NCI-H82 treated with DMSO at 0.1 percent for 48 hours (cell line): ENCODE results near the gene TBC1D22A.
"Not testable (repeated sequence)": the region's sequence is repeated elsewhere in the genome, so short reads cannot be mapped to it uniquely, and the experiment has no call there.

Source experiments
- DNase-seq: peaks from one replicate; lab custom pipeline; 2025; ENCODE audit not compliant: unreplicated experiment; lab: John Stamatoyannopoulos, UW

The TBC1D22A gene

DNA sequence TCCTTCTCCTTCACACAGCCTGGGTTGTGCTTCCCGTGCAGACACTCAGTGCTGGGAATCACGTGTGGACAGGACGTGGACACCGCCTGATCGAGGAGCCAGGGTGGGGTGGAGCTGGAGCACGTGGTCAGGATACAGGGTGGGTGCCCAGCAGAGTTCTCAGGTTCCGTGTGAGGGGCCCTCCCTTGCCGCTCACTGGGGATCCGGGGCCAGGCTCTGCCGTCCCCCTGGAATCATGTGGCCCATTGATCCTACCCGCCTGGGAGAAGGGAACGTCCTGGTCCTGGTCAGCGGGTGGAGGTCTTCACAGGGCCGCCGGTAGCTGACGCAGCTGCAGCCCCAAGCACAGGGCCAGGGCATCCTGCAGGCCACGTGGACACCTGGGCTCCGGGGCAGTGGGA lies 397.7 kb downstream of the TBC1D22A start:
- DNase-seq, result no peak

DNA sequence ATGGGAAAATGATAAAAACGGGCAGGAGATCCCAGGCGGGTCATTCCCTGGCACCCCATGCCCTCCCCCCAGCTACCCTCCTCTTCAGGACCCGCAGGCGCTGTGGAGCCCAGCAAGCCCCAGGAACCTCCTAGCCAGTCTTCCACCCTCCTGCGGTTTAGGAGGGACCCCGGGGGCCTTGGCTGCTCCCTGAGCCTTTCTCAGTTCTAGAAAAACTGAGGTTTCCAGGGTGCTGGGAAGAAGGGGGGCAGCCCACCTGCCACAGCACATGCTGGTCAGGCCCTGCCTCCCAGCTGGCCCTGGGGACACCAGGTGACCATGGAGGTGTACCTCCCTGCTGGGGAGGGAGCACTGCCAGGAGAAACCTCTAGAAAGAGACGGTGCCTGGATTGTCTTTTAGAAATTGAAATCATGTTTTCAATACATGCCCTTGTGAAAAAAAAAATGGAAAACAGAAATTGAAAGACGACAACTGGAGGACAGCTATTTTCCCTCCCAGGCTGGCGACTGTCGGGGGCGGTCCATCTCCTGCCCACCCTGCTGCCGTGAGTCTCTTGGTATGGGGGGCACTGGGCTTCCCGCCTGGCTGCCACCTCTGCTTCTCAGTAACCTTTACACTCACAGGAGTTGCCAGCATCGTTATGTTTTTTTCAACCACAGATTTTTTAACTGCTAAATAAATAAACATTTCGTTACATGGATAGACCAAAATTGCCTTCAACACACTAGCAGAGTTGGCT lies 398.5 kb downstream of the TBC1D22A start:
- no peak for DNase-seq

DNA sequence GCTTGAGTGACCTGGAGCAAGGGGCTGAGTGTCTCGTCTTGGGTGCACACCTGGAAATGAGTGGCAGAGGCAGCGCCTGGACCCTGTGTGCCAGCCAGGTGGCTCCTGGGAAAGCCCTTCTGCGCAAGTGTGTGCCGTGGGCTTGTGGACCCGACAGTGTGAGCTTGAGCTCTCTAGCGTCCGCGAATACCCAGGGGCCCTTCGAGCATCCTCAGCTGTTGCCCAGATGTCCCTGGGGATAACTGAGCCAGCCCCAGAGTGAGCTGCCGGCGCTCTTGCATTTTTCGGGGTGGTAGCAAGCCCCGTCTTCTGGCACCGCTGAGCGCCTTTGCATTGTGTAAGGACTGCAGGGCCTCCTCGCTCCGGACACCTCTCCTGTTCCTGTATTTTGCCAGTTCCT lies 399.2 kb downstream of the TBC1D22A start:
- DNase-seq, result no peak

DNA sequence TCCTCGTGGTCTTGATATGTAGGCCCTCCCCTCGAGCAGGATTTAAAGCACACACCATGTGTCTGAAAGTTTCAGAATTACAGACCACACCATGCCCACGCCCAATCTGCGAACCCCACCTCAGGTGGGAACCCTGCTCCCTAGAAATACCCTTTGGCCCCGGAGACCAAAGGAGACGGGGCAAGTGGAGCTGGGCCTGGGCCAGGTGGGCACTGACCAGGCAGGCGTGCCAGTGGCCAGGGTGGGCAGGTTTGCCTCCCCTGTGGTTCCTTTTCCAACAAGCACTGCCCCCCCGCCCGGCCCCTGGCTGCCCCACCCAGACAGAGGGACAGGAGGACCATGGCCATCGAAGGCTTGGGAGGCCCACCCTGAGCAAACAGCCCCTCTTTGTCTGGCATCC lies 400.4 kb downstream of the TBC1D22A start:
- DNase-seq, result no peak

DNA sequence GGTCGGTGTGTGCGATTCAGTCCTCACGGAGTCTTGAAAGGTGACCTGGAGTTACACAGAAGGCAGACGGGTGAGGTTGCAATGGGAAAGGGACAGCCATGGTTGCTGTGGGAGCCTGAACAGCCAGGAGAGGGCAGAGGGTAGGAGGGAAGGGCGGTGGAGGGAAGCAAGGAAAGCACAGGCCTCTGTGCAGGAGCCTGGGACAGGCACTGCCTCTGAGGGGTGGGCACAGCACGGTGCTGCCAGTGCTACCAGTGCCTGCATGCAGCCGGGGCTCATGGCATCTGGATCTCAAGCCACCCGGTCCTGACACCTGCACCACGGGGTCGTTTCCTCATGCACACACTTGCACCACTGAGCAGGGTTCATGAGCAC lies 401.0 kb downstream of the TBC1D22A start:
- no peak for DNase-seq

DNA sequence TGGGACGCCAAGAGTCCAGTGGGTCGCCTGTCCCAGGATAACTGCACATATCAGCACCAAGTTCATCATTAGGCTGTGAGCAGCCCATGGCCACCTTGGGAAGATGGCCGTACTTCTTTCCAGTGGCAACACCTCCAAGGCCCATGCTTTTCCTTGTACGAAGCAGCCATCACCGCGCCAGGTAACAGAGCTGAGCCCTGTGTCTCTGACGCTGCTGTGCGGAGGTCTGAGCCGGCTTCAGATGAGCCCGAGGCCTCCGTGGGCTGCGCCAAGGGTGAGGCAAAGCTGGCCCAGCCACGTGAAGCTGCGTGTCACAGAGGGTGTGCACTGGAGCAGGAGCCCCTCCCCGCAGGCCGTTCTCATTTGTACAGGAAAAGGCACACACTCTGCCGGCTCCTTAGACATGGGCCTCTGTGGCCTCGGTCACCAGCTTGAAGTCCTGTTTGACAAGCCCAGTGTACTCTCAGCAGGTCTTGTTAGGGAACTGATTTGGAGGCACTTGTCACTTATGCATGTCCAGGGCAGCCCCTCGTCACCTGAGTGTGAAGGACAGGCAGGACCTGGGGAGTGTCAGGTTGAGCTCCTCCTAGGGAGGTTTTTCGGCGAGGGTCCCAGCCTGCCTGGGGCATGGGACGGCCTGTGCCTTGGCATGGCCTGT lies 401.5 kb downstream of the TBC1D22A start:
- DNase-seq, result no peak

DNA sequence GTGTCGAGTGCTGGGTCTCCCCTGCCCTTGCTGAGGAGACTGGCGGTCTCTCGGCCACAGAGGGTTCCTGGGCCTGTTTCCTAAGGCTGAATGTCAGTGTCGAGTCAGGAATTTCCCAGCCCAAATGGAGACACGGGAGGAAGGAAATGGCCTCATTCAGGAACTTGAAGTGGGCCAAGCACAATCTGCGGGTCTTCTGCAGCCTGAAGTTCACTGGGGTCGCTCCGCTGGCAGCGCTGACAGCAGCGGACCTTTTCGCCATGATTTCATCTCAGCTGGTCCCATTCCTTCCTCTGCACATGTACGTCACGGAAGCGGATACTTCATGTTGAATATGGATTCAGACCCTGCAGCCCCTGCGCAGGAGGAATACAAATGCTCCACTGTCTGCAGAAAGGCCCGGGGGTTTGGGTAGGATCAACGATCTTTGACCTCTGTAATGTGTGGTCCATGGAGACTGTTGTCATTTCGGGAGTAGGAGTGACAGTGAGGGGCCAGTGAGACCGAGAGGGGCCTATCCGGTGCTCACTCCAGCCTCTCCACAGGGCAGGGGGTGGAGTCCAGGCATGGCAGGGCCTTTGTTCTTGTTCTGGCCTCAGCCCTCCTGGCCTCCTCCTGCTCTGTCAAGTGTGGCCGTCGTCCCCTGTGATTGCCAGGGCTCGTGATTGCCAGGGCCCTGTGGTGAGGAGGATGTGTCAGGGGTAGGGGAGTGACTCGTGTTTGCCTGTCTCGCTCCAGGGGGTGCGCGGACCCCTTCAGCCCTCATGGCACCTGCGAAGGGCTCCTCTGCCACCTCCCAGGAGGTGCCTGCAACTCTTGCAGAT lies 402.3 kb downstream of the TBC1D22A start:
- no peak for DNase-seq

DNA sequence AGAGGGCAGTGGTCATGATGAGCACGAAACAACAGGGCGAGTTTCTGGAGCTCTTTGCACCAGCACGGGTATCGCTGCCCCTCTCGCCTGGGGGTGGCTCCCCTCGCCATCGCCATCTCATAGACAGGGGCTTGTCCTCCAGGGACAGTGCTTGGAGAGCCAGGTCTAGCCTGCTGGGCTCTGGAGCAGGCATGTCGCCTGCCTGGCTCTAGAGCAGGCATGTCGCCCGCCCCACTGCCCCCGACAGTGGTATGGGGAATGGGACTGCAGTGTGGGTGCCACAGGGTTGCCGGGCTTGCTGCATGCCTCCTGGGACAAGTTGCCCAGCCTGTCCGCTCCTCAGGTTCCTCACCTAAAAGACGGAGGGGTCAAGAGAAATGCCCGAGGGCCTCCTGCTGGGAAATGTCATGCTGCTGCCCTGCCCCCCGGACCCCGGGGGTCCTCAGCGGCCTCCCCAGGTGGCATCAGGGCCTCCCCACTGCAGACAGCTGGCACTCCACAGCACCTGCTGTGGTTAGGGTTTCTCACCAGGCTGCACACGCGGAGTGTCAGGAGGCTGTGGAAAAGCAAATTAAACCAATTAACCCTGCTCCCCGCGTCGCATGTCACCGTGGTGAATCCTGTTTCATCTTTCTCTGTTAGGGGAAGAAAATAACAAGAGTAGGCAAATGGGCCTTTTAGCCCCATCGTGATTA lies 403.0 kb downstream of the TBC1D22A start:
- DNase-seq, result no peak

DNA sequence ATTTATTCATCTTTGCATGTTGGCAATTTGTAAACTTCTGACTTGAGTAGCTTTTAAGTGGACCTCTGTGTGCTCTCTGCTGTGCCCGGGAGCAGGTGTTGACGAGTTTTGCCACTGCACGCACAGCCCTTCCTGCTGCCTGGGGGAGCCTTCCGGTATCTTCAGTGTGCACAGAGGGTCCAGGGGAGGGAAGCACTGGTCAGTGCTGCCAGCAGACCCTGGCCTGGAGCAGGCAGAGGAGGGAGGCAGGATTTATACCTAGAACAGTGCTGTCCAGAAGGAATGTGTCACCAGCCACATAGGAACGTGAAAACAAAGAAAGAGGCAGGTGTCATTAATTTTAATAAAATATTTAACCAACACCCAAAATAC lies 403.6 kb downstream of the TBC1D22A start:
- DNase-seq, result no peak

DNA sequence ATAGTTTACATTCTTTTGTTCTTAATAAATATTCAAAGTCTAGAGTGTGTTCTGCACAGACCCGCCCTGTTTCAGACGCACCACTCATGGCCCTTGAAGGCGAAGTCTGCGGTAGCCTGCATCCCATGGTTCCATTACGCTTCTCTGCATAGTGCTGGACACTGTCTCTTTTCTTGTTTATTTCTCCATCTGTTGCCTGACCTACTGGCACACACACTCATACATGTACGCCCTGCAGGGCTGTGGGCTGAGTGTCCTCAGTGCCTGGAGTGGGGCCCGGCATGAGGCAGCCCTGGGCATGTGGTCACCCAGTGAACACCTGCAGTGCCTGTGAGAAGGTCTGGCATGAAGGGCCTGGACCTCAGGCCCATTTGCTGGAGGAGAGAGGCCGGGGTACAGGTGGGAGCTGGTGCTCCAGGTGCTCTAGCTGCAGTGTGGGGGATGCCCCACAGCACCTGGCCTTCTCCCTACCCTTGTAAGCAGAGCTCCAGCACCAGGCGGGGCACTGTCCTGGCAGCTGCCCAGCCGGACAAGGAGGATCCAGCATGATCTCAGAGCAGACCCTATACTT lies 404.1 kb downstream of the TBC1D22A start:
- DNase-seq, result no peak

DNA sequence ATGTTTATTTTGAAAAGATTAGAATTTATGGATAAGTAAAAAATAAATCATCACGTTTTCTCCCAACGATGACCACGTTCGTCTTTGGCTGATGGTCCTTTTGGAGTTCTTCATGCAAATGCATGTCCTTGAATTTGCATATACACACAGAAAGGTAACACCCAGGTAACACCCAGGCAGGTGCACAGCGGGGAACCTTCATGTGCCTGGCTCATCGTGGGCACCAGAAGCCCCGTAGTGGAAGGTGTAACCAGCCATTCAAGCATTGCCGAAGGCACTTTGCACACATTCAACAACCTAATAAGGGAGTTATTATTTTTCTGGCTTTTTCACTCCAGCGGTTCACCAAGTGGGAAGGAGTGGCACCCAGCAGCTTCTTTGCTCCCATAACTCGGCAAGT lies 404.6 kb downstream of the TBC1D22A start:
- no peak for DNase-seq

DNA sequence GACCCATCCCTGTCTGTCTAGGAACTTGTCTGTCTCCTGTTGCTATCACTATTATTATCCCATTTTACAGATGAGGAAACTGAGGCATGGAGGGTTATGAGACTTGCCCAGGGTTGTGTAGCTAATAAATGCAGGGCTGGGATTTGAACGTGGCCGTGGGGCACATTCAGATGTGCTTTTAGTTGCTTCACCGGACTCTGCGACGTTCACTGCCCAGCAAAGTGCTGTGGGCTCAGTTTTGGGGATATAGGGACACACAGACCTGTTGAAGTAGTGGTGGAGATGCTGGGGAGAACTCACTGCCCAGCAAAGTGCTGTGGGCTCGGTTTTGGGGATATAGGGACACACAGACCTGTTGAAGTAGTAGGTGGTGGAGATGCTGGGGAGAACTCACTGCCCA lies 405.5 kb downstream of the TBC1D22A start:
- not testable (repeated sequence) for DNase-seq

DNA sequence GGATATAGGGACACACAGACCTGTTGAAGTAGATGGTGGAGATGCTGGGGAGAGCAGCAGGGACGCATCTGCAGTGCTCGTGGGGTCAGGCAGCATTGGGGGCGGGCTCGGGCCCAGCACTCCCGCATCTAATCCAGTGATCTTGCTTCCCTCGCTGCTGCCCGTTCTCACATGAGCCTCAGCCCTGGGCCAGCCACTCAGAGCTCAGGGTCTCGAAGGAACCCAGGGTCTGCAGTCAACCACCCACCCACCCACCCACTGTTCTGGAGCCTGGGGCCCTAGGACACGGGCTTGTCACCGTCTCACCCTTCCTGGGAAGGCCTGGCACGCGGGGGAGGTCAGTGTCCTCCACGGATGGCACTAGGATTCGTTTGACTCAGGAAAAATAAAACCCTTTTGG lies 406.0 kb downstream of the TBC1D22A start:
- DNase-seq, result no peak

DNA sequence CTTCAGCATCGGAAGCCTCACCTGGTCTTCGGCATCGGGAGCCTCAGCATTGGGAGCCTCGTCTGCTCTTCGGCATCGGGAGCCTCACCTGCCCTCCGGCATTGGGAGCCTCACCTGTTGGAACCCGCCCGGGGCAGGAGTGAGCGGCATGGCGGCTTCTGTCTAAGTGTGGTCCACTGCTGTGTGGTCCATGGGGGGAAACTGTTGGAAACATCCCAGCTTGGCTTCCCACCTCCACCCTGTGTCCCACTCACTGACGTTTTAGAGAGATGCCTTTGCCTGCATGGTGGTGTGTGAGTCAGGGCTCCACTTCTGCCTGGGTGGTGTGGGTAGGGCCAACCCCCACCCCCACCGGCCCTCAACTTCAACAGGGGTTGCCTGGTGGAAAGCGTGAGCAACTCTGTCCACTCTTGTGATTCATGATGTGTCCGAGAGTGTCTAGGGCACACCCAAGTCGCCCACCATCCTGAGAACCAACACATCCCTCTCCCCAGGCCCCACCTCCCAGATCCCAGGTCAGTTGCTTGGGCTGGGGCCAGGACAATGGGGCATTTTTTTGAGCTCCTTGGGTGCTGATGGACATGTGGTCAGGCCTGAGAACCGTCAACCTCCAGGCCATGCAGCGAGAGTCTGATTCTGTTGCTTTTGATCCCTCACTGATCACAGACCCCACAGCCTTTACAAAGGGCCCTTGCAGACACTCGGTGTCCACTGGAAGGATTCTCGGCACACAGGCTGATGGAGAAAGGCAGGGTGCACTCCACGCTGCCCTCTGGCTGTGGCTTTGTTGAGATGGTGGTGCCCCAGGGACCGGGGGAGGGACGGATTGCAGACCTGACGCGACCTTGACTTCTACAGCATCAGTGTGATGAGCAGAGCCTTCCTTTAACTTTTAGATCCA lies 406.7 kb downstream of the TBC1D22A start:
- DNase-seq, result no peak

DNA sequence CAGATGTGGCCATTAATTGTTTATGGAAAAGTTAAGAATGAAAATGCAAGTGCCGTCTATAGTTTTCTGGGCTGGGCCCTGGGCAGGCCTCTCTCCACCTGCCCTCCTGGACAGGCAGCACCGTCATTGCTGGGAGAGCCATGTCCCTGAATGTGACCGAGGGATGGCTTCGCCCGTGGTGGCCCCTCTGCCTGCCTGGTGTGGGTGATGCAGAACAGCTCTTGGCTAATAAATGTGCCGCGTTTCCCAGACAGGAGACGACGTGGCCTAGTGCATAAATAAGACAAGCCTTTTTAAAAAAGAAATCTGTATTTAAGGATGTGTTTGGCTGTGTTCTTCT lies 407.3 kb downstream of the TBC1D22A start:
- no peak for DNase-seq

DNA sequence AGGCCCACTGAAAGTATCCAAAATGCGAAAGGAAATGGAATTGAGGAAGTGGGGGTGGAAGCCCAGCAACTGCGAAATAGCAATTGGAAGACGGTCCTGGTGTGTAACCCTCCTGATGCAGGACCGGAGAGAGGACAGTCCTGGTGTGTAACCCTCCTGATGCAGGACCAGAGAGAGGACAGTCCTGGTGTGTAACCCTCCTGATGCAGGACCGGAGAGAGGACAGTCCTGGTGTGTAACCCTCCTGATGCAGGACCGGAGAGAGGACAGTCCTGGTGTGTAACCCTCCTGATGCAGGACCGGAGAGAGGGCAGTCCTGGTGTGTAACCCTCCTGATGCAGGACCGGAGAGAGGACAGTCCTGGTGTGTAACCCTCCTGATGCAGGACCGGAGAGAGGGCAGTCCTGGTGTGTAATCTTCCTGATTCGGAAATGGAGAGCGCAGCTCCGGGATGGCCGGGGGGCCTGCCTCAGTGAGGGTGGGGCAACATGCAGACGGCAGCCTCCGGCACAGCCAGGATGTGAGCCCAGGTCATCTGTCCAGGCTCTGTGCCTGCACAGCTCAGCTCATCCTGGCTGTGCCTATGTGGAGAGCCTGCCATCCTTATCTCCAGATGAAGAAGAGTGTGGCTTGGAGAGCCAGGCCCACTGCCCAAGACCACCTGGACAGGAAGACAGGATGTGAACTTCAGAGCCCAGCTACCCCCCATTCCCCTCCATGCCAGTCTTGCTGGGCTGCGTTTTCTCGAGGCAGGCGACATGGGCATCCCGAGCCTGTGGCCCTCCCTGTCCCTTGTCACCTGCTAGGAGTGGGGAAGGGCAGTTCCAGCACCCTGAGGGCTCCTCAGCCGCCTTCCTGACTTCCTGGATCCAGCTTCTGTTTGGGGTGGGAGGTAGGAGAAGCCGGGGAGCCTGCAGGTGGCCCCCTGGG lies 408.3 kb downstream of the TBC1D22A start:
- DNase-seq, result not testable (repeated sequence)

DNA sequence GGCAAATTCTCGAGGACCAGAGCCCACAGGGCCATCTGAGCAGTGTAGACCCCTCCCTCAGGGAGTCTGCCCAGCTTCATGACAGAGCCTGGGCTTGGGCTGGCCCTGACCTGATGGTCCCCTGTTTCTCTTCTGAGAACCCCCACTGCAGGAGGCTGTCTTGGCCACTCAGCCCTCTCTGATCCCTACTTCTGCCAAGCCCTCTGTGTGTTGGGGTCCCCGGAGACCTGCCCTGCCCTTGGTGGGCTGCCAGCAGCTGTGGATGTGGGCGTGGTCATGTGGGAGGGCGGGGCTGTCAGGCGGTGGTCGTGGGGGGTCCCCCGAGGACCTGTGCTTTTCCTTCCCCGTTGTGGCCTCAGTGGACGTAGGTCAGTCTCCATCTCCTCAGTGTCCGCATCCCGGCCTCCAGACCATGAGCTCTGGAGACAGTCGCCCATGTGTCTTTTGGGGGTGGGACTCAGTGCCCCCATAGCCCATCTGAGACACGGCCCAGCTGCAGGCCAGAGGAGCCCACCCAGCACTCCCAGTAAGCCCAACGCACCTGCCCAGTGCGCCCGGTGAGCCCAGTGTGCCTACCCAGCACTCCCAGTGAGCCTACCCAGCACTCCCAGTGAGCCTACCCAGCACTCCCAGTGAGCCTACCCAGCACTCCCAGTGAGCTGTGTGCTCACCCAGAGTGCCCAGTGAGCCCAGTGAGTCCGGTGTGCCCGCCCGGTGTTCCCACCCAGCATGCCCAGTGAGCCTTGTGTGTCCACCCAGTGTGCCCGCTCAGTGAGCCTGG lies 409.2 kb downstream of the TBC1D22A start:
- DNase-seq, result no peak

DNA sequence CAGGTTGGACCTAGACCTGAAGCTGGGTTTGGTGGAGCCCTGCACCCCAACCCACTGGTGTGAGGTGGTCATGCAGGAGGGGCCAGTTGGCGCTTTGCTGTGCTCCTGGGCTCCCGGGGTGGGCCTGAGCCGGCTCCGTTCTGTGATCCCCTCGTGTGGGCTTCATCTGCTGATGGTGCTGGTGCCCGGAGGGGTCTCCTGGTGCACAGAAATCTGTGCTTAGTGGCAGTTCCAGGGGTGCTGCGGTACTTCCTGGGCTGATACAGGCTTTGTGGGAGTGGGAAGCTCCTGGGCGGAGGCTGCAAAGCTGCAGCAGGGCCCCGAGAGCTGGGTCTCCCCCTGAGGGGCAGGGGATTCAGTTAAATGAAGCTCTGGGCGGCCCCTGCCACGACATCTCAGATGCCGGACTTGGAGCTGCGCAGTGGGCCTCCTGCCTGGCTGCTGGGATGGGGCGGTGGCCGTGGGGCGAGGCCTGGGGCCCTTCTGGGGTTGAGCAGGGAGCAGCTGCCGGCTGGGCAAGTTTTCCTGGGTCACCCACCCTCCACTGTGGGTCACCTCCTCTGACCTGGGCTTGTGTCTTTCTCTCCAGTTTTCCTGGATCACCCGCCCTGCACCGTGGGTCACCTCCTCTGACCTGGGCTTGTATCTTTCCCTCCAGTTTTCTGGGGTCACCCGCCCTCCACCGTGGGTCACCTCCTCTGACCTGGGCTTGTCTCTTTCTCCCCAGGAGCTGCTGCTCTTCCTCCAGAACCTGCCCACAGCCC lies 410.5 kb downstream of the TBC1D22A start:
- DNase-seq, result no peak
